IMR-90 (cell line): Measurements from ENCODE around the gene VPS35. TPM values are rescaled to one million over a fixed set of nuclear protein-coding genes. Genes with fewer than 3 reads are reported as not detected.

Experiments
- ATAC-seq: fragments of 200-7000 bp; cut with Tn5 transposase; 2 replicates; pipeline ENCODE4 v1.9.1; 2020; ENCODE audit warnings: low read depth, mild to moderate bottlenecking, moderate library complexity
- BruUV-seq: library from RNA; stranded (reverse); fragments of 400-500 nt; replicated peaks from 2 replicates; lab custom pipeline; 2021; lab: Mats Ljungman, UMichigan
- CTCF ChIA-PET: fragments of 300-600 bp; formaldehyde crosslinking; extraction: SDS; loops from one replicate; lab custom pipeline; 2021; ENCODE audit warnings: antibody characterized with exemption; lab: Yijun Ruan, JAX
- POLR2A ChIA-PET: fragments of 300-600 bp; sonication (Branson Sonifier 250); formaldehyde crosslinking; loops from one replicate; lab custom pipeline; 2022; ENCODE audit warnings: antibody characterized with exemption; ENCODE audit not compliant: unreplicated experiment; lab: Charles Lee
- DNase-seq: peaks from one replicate; pipeline ENCODE4 v3.0.0; 2013
- H2AFZ ChIP-seq: replicated peaks from 2 replicates; pipeline ENCODE3; 2013; ENCODE audit warnings: low read length, mild to moderate bottlenecking; ENCODE audit not compliant: poor library complexity
- H2AK5ac ChIP-seq: 2 replicates; pipeline ENCODE4 v1.6.1; 2013; ENCODE audit warnings: low read depth, low read length, inconsistent platforms
- H2AK9ac ChIP-seq: replicated peaks from 2 replicates; pipeline ENCODE3; 2013; ENCODE audit warnings: mild to moderate bottlenecking, low read depth, low read length, moderate library complexity; ENCODE audit not compliant: poor library complexity
- H2BK120ac ChIP-seq: 2 replicates; pipeline ENCODE4 v1.6.1; 2013; ENCODE audit warnings: low read depth, low read length, inconsistent platforms
- H2BK15ac ChIP-seq: 3 replicates; pipeline ENCODE4 v1.6.1; 2013; ENCODE audit warnings: low read depth, low read length, inconsistent platforms
- H2BK20ac ChIP-seq: 2 replicates; pipeline ENCODE4 v1.6.1; 2013; ENCODE audit warnings: low read depth, mild to moderate bottlenecking, inconsistent platforms, low read length, moderate library complexity
- H2BK5ac ChIP-seq: 2 replicates; pipeline ENCODE4 v1.6.1; 2013; ENCODE audit warnings: mild to moderate bottlenecking, low read depth, low read length, inconsistent platforms; ENCODE audit not compliant: poor library complexity, severe bottlenecking
- H3K14ac ChIP-seq: replicated peaks from 2 replicates; pipeline ENCODE4 v1.6.1; 2013; ENCODE audit warnings: low read depth, low read length, inconsistent platforms
- H3K18ac ChIP-seq: 2 replicates; pipeline ENCODE4 v1.6.1; 2013; ENCODE audit warnings: low read depth, low read length, control low read depth
- H3K23ac ChIP-seq: 2 replicates; pipeline ENCODE4 v1.6.1; 2013; ENCODE audit warnings: low read depth, low read length, inconsistent platforms
- H3K27ac ChIP-seq: 2 replicates; pipeline ENCODE4 v1.5.1; 2013; ENCODE audit warnings: mild to moderate bottlenecking, control low read depth, low read length; ENCODE audit not compliant: insufficient read depth
- H3K27me3 ChIP-seq: 2 replicates; pipeline ENCODE4 v1.6.1; 2013; ENCODE audit warnings: low read length; ENCODE audit not compliant: control insufficient read depth, insufficient read depth
- H3K36me3 ChIP-seq: 2 replicates; pipeline ENCODE4 v1.6.1; 2013; ENCODE audit warnings: low read length, mixed read lengths; ENCODE audit not compliant: control insufficient read depth, insufficient read depth
- H3K4ac ChIP-seq: 2 replicates; pipeline ENCODE4 v1.6.1; 2013; ENCODE audit warnings: low read depth, low read length, inconsistent platforms
- H3K4me1 ChIP-seq: 2 replicates; pipeline ENCODE4 v1.6.1; 2013; ENCODE audit warnings: low read length, mixed read lengths; ENCODE audit not compliant: control insufficient read depth, insufficient read depth
- H3K4me2 ChIP-seq: 2 replicates; pipeline ENCODE4 v1.6.1; 2013; ENCODE audit warnings: low read depth, mild to moderate bottlenecking, control low read depth, low read length, moderate library complexity
- H3K4me3 ChIP-seq: 2 replicates; pipeline ENCODE4 v1.5.1; 2013; ENCODE audit warnings: low read depth, mild to moderate bottlenecking, control low read depth, low read length, moderate library complexity; ENCODE audit not compliant: insufficient read depth
- H3K56ac ChIP-seq: 2 replicates; pipeline ENCODE4 v1.6.1; 2013; ENCODE audit warnings: low read length, inconsistent platforms; ENCODE audit not compliant: insufficient read depth; ENCODE audit errors: extremely low read depth
- H3K79me1 ChIP-seq, 2 experiments: 2 replicates each; pipeline ENCODE4 v1.6.1; 2013; ENCODE audit warnings: low read length in 2 of 2, inconsistent platforms in 1 of 2, low read depth in 1 of 2
- H3K9ac ChIP-seq: 2 replicates; pipeline ENCODE4 v1.6.1; 2013; ENCODE audit warnings: low read depth, low read length, control low read depth
- H3K9me1 ChIP-seq: 2 replicates; pipeline ENCODE4 v1.6.1; 2013; ENCODE audit warnings: low read length, inconsistent platforms; ENCODE audit not compliant: insufficient read depth
- H3K9me3 ChIP-seq: 2 replicates; pipeline ENCODE4 v1.6.1; 2013; ENCODE audit warnings: low read length; ENCODE audit not compliant: control insufficient read depth, insufficient read depth
- H4K20me1 ChIP-seq: 2 replicates; pipeline ENCODE4 v1.6.1; 2013; ENCODE audit warnings: low read length, inconsistent platforms; ENCODE audit not compliant: insufficient read depth
- H4K5ac ChIP-seq: 2 replicates; pipeline ENCODE4 v1.6.1; 2013; ENCODE audit warnings: mild to moderate bottlenecking, low read depth, low read length, control low read depth
- H4K8ac ChIP-seq, 2 experiments: 2 replicates each; pipeline ENCODE4 v1.6.1; 2013; ENCODE audit warnings: low read depth in 2 of 2, low read length in 2 of 2, control low read depth in 1 of 2, inconsistent platforms in 1 of 2
- H4K91ac ChIP-seq: 2 replicates; pipeline ENCODE4 v1.6.1; 2013; ENCODE audit warnings: low read depth, low read length, inconsistent platforms; ENCODE audit not compliant: insufficient read depth
- BHLHE40 ChIP-seq: fragments of 150-350 bp; IDR thresholded peaks from 2 replicates; pipeline ENCODE4 v1.6.1; 2016; ENCODE audit warnings: mild to moderate bottlenecking, low read depth, low read length
- CHD1 ChIP-seq: IDR thresholded peaks from 2 replicates; pipeline ENCODE4 v1.6.1; 2012; ENCODE audit warnings: low read depth, low read length, improper control_type of control experiment
- CTCF ChIP-seq: conservative IDR thresholded peaks from 2 replicates; pipeline ENCODE4 v1.5.1; 2012; ENCODE audit warnings: mild to moderate bottlenecking, low read depth, low read length, improper control_type of control experiment
- MAZ ChIP-seq: IDR thresholded peaks from 2 replicates; pipeline ENCODE4 v1.6.1; 2012; ENCODE audit warnings: low read depth, mild to moderate bottlenecking, low read length, improper control_type of control experiment, moderate library complexity, borderline replicate concordance
- NFE2L2 ChIP-seq: fragments of 150-350 bp; IDR thresholded peaks from 2 replicates; pipeline ENCODE4 v1.6.1; 2016; ENCODE audit warnings: low read depth, mild to moderate bottlenecking, low read length
- POLR2A ChIP-seq: IDR thresholded peaks from 2 replicates; pipeline ENCODE4 v1.6.1; 2012; ENCODE audit warnings: mild to moderate bottlenecking, low read depth, low read length
- RCOR1 ChIP-seq: IDR thresholded peaks from 2 replicates; pipeline ENCODE4 v1.6.1; 2012; ENCODE audit warnings: mild to moderate bottlenecking, low read length, improper control_type of control experiment; ENCODE audit not compliant: insufficient replicate concordance
- RFX5 ChIP-seq: IDR thresholded peaks from 2 replicates; pipeline ENCODE4 v1.8.0; 2012; ENCODE audit warnings: low read depth, mild to moderate bottlenecking, low read length, moderate library complexity
- WGBS, 2 experiments: methylation state at CpG; one replicate each; pipeline versions ENCODE4 v1.1.5 to v1.1.7; 2013; ENCODE audit warnings: missing lambda C conversion rate in 2 of 2; ENCODE audit not compliant: insufficient read length in 1 of 2; ENCODE audit errors: extremely low coverage in 2 of 2; 5-methylcytosine and 5-hydroxymethylcytosine counted together
- dilution Hi-C: fragments of 300-500 bp; cut with HindIII; formaldehyde crosslinking; loops from one replicate; pipeline ENCODE4 v1.14.3; 2018; ENCODE audit warnings: low sequenced_read_pairs; ENCODE audit not compliant: unreplicated experiment
- in situ Hi-C: fragments of 300-500 bp; cut with MboI; formaldehyde crosslinking; loops from 3 replicates; pipeline ENCODE4 v1.14.3; 2019; ENCODE audit warnings: low sequenced_read_pairs, inconsistent platforms, mixed read lengths
- intact Hi-C: fragments of 100-400 bp; cut with micrococcal nuclease; formaldehyde crosslinking; loops from 2 replicates; pipeline ENCODE4 v1.10.0; 2022
- polyA plus RNA-seq, 3 experiments: library from polyadenylated mRNA; depleted of rRNA; stranded (reverse); fragments of >200 nt; gene quantifications; 2 replicates each; pipeline ENCODE4 v1.2.3, GENCODE V29; 2012; ENCODE audit warnings: low replicate concordance in 1 of 3
- total RNA-seq: library from RNA; depleted of rRNA; stranded (reverse); fragments of >200 nt; gene quantifications from 2 replicates; pipeline ENCODE4 v1.2.3, GENCODE V29; 2012

The VPS35 gene
- total and polyA plus RNA-seq, 2 of the 4 experiments (the other 2 are of a cell fraction): 42.3 to 89.4 TPM

- H3K18ac ChIP-seq: no peak overlapping the region
- H4K8ac ChIP-seq: no peak overlapping the region
- TF ChIP-seq RCOR1 (no peak), RFX5 (no peak), POLR2A (no peak), CHD1 (no peak), NFE2L2 (no peak), CTCF (no peak), MAZ (no peak), BHLHE40 (no peak)
- intact Hi-C loops: no loop called here
- H2AK5ac ChIP-seq: no peak overlapping the region
- ChIA-PET POLR2A (no interaction called here), CTCF (interaction anchor here (0.6 to 1.1 kb wide), 2 partner anchors 18 to 211 kb away, joined by 3 to 4 read pairs; no protein-coding TSS in a partner anchor)
- H3K79me1 ChIP-seq: peaks cover 33 to 48% of the 10 kb centered on the region in 2 experiments
- H3K9me1 ChIP-seq: no peaks in the 10 kb centered on the region; the same call in 1 of the 2 replicates
- H3K4me3 ChIP-seq: no peak overlapping the region
- H4K20me1 ChIP-seq: no peaks in the 10 kb centered on the region
- ATAC-seq (no peak), DNase-seq (no peak)
- no peak overlapping the region for H4K91ac ChIP-seq
- no peaks in the 10 kb centered on the region for H3K36me3 ChIP-seq
- H3K4me1 ChIP-seq: no peaks in the 10 kb centered on the region
- no peak overlapping the region for H4K5ac ChIP-seq
- H3K27me3 ChIP-seq: no peaks in the 10 kb centered on the region
- dilution Hi-C loops: no loop called here
- BruUV-seq: no TSS peak
- peak overlapping the region; percentile 48; the same call in 1 of the 2 replicates for H3K4me2 ChIP-seq
- no peak overlapping the region for H2AFZ ChIP-seq
- no peak overlapping the region for H2BK120ac ChIP-seq
- no peak overlapping the region for H2BK20ac ChIP-seq
- no peak overlapping the region for H2BK5ac ChIP-seq
- H3K56ac ChIP-seq: no peak overlapping the region
- H3K9me3 ChIP-seq: no peaks in the 10 kb centered on the region
- no peak overlapping the region for H2BK15ac ChIP-seq
- in situ Hi-C loops: no loop called here
- no peak overlapping the region for H2AK9ac ChIP-seq
- H3K14ac ChIP-seq: no peak overlapping the region
- no peak overlapping the region for H3K23ac ChIP-seq
- 93% methylated on average over 2 of the region's 3 CpGs; no CpG with 5 or more reads in 1 of the 2 experiments for WGBS, 2 experiments
- H3K27ac ChIP-seq: no peak overlapping the region
- H3K4ac ChIP-seq: no peak overlapping the region
- no peak overlapping the region for H3K9ac ChIP-seq
These were observed 76.9 kb downstream of the VPS35 start for GRCh38 chr16:46612121-46612520.
